Neuronal stem cell (in vitro differentiated cells): ENCODE measurements around the gene REPIN1.

ENCODE experiments used
- DNase-seq: peaks from one replicate; pipeline ENCODE4 v3.0.0-alpha.2; 2013; ENCODE audit warnings: low spot score
- H2AFZ ChIP-seq: one replicate; pipeline ENCODE4 v1.6.1; 2013; ENCODE audit warnings: mild to moderate bottlenecking, low read length, inconsistent platforms
- H2AK5ac ChIP-seq: 2 replicates; pipeline ENCODE4 v1.6.1; 2013; ENCODE audit warnings: low read depth, mild to moderate bottlenecking, inconsistent platforms, low read length, moderate library complexity, mixed read lengths
- H2BK120ac ChIP-seq: 2 replicates; pipeline ENCODE4 v1.6.1; 2013; ENCODE audit warnings: low read depth, mild to moderate bottlenecking, inconsistent platforms, low read length, moderate library complexity, mixed read lengths
- H2BK12ac ChIP-seq: one replicate; pipeline ENCODE4 v1.6.1; 2013; ENCODE audit warnings: low read length, inconsistent platforms
- H2BK15ac ChIP-seq: 2 replicates; pipeline ENCODE4 v1.6.1; 2013; ENCODE audit warnings: mild to moderate bottlenecking, low read length, inconsistent platforms, mixed read lengths
- H2BK5ac ChIP-seq: one replicate; pipeline ENCODE4 v1.6.1; 2013; ENCODE audit warnings: inconsistent platforms, mild to moderate bottlenecking, low read length, moderate library complexity
- H3K14ac ChIP-seq: one replicate; pipeline ENCODE4 v1.6.1; 2013; ENCODE audit warnings: low read length, inconsistent platforms
- H3K18ac ChIP-seq: 2 replicates; pipeline ENCODE4 v1.6.1; 2013; ENCODE audit warnings: low read length, inconsistent platforms
- H3K23ac ChIP-seq: 2 replicates; pipeline ENCODE4 v1.6.1; 2013; ENCODE audit warnings: low read depth, mild to moderate bottlenecking, mixed read lengths, low read length, inconsistent platforms; ENCODE audit not compliant: poor library complexity
- H3K27ac ChIP-seq: replicated peaks from 3 replicates; pipeline ENCODE4 v1.5.1; 2013; ENCODE audit warnings: low read length, inconsistent platforms
- H3K27me3 ChIP-seq, 3 experiments: 2 replicates each; pipeline ENCODE4 v1.6.1; 2013; ENCODE audit warnings: low read length in 3 of 3, mild to moderate bottlenecking in 2 of 3, inconsistent platforms in 1 of 3, low read depth in 1 of 3, mixed read lengths in 1 of 3, moderate library complexity in 1 of 3; ENCODE audit not compliant: control insufficient read depth in 3 of 3, insufficient read depth in 3 of 3
- H3K36me3 ChIP-seq, 2 donors: replicated peaks in 1 of 2; 2 replicates each; pipeline ENCODE4 v1.6.1; 2013; ENCODE audit warnings: low read length in 2 of 2; ENCODE audit not compliant: control insufficient read depth in 2 of 2, insufficient read depth in 2 of 2
- H3K4ac ChIP-seq: 2 replicates; pipeline ENCODE4 v1.6.1; 2013; ENCODE audit warnings: inconsistent platforms, mild to moderate bottlenecking, low read length, moderate library complexity
- H3K4me1 ChIP-seq, 2 donors: 1 replicate in 1 of 2; 2 replicates in 1 of 2; pipeline ENCODE4 v1.6.1; 2013; ENCODE audit warnings: low read length in 2 of 2, low read depth in 1 of 2; ENCODE audit not compliant: control insufficient read depth in 2 of 2, insufficient read depth in 1 of 2
- H3K4me2 ChIP-seq: one replicate; pipeline ENCODE4 v1.6.1; 2013; ENCODE audit warnings: mild to moderate bottlenecking, low read length, inconsistent platforms; ENCODE audit not compliant: insufficient read depth, poor library complexity, severe bottlenecking
- H3K4me3 ChIP-seq, 2 donors: 2 replicates each; pipeline ENCODE4 v1.5.1; 2013; ENCODE audit warnings: low read length in 2 of 2, mild to moderate bottlenecking in 2 of 2, inconsistent platforms in 1 of 2, moderate library complexity in 1 of 2
- H3K79me1 ChIP-seq: one replicate; pipeline ENCODE4 v1.6.1; 2013; ENCODE audit warnings: low read depth, mild to moderate bottlenecking, inconsistent platforms, low read length, moderate library complexity
- H3K9ac ChIP-seq: one replicate; pipeline ENCODE4 v1.6.1; 2013; ENCODE audit warnings: mild to moderate bottlenecking, low read depth, low read length, inconsistent platforms; ENCODE audit not compliant: poor library complexity
- H3K9me3 ChIP-seq, 2 donors: replicated peaks in 1 of 2; 2 replicates each; pipeline versions ENCODE3 to v1.6.1; 2013; ENCODE audit warnings: low read length in 2 of 2, mild to moderate bottlenecking in 2 of 2, inconsistent platforms in 1 of 2, low read depth in 1 of 2, mixed read lengths in 1 of 2, moderate library complexity in 1 of 2; ENCODE audit not compliant: control insufficient read depth in 2 of 2, insufficient read depth in 1 of 2
- H4K8ac ChIP-seq: one replicate; pipeline ENCODE4 v1.6.1; 2013; ENCODE audit warnings: low read depth, mild to moderate bottlenecking, inconsistent platforms, low read length, moderate library complexity
- H4K91ac ChIP-seq: one replicate; pipeline ENCODE4 v1.6.1; 2013; ENCODE audit warnings: low read length, low read depth, mild to moderate bottlenecking, inconsistent platforms; ENCODE audit not compliant: poor library complexity
- WGBS, 2 donors: extraction: QIAGEN DNeasy Blood & Tissue Kit; methylation state at CpG; one replicate each; pipeline ENCODE4 v1.1.7; 2013; ENCODE audit warnings: missing lambda C conversion rate in 2 of 2, mixed read lengths in 1 of 2; ENCODE audit not compliant: insufficient read length in 2 of 2, insufficient replicate concordance in 1 of 2; ENCODE audit errors: extremely low coverage in 2 of 2; 5-methylcytosine and 5-hydroxymethylcytosine counted together

REPIN1 gene

GRCh38 chr7:150380463-150380862, 11.8 kb downstream of the REPIN1 start:
- Histone ChIP-seq H3K14ac (no peak overlapping the region), H2BK12ac (no peak overlapping the region), H2BK120ac (no peak overlapping the region), H3K36me3 (peaks cover 0 to 6% of the 10 kb centered on the region in 2 donors), H3K27me3 (no peaks in the 10 kb centered on the region), H3K4me1 (peaks cover 57% of the 10 kb centered on the region in 2 donors), H3K9me3 (no peaks in the 10 kb centered on the region), H2BK15ac (peak overlapping the region; percentile 1), H3K18ac (no peak overlapping the region), H3K27ac (no peak overlapping the region), H2BK5ac (no peak overlapping the region), H4K91ac (no peak overlapping the region), H2AK5ac (no peak overlapping the region), H3K9ac (no peak overlapping the region), H3K4me3 (peak overlapping the region; percentile 55 to 76), H3K4me2 (peak overlapping the region; percentile 81), H2AFZ (no peak overlapping the region), H4K8ac (no peak overlapping the region), H3K4ac (no peak overlapping the region), H3K79me1 (peaks cover 2% of the 10 kb centered on the region), H3K23ac (no peak overlapping the region)
- WGBS, 2 donors, result no CpG with 5 or more reads among the region's 11 CpGs
- no peak for DNase-seq

GRCh38 chr7:150381096-150381495, 12.5 kb downstream of the REPIN1 start:
- Histone ChIP-seq H3K27me3 (no peaks in the 10 kb centered on the region), H4K8ac (no peak overlapping the region), H3K4me3 (peak overlapping the region in 1 of 2 donors; percentile 76), H3K27ac (no peak overlapping the region), H2BK120ac (no peak overlapping the region), H2BK12ac (no peak overlapping the region), H3K4ac (no peak overlapping the region), H3K4me2 (no peak overlapping the region), H3K36me3 (peaks cover 0 to 8% of the 10 kb centered on the region in 2 donors), H3K14ac (no peak overlapping the region), H2BK5ac (no peak overlapping the region), H3K18ac (no peak overlapping the region), H2BK15ac (peak overlapping the region; percentile 60), H3K4me1 (peaks cover 61 to 63% of the 10 kb centered on the region in 2 donors), H2AK5ac (peak overlapping the region; percentile 23), H3K79me1 (peaks cover 2% of the 10 kb centered on the region), H3K9me3 (no peaks in the 10 kb centered on the region), H3K9ac (no peak overlapping the region), H3K23ac (no peak overlapping the region), H4K91ac (no peak overlapping the region), H2AFZ (no peak overlapping the region)
- no CpG with 5 or more reads among the region's 9 CpGs for WGBS, 2 donors
- DNase-seq, result no peak

DNA sequence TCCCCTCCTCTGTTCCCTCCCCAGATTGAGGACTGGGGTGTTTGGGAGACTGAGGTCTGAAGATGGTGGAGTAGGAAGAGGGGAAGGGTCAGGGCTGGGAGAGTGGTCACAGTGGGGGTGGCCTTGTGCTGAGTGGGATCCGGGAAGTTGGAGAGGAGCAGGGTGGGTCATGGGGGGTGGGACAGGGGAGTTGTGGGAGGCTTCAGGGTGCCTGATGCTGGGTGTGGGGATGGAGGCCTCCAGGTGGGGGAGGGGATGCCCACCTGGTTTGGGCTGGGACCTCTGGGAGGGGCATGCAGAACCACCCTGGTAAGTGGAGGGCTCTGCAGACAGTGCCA, 13.1 kb downstream of the REPIN1 start:
- DNase-seq, result no peak
- Histone ChIP-seq H2BK15ac (peak overlapping the region; percentile 98), H2BK120ac (peak overlapping the region; percentile 2), H3K9ac (no peak overlapping the region), H3K27ac (peak overlapping the region; percentile 47), H2AFZ (no peak overlapping the region), H3K4ac (peak overlapping the region; percentile 57), H2BK12ac (peak overlapping the region; percentile 96), H4K91ac (peak overlapping the region; percentile 48), H3K36me3 (peaks cover 0 to 10% of the 10 kb centered on the region in 2 donors), H3K4me3 (no peak overlapping the region), H3K27me3 (no peaks in the 10 kb centered on the region), H3K4me2 (no peak overlapping the region), H2AK5ac (peak overlapping the region; percentile 100), H2BK5ac (peak overlapping the region; percentile 8), H4K8ac (peak overlapping the region; percentile 43), H3K18ac (peak overlapping the region; percentile 95), H3K14ac (peak overlapping the region; percentile 47), H3K9me3 (no peaks in the 10 kb centered on the region), H3K23ac (no peak overlapping the region), H3K4me1 (peaks cover 63 to 67% of the 10 kb centered on the region in 2 donors), H3K79me1 (peaks cover 6% of the 10 kb centered on the region)
- WGBS, 2 donors, result no CpG with 5 or more reads among the region's 1 CpG

- peaks cover 0 to 14% of the 10 kb centered on the region in 2 donors for H3K36me3 ChIP-seq
- H3K79me1 ChIP-seq, result peaks cover 6% of the 10 kb centered on the region
- no peak overlapping the region for H3K4me3 ChIP-seq
- H2BK12ac ChIP-seq, result peak overlapping the region; percentile 96
- peak overlapping the region; percentile 47 for H3K27ac ChIP-seq
- H2BK15ac ChIP-seq, result peak overlapping the region; percentile 98
- H3K23ac ChIP-seq, result peak overlapping the region; percentile 49
- peak overlapping the region; percentile 2 for H2BK120ac ChIP-seq
- no CpG with 5 or more reads among the region's 20 CpGs for WGBS, 2 donors
- peak overlapping the region; percentile 95 for H3K18ac ChIP-seq
- H3K27me3 ChIP-seq, result no peaks in the 10 kb centered on the region
- no peaks in the 10 kb centered on the region for H3K9me3 ChIP-seq
- H3K14ac ChIP-seq, result peak overlapping the region; percentile 78
- no peak for DNase-seq
- H3K4me1 ChIP-seq, result peaks cover 62 to 67% of the 10 kb centered on the region in 2 donors
- H3K4ac ChIP-seq, result peak overlapping the region; percentile 57
- H4K8ac ChIP-seq, result peak overlapping the region; percentile 43
- H4K91ac ChIP-seq, result no peak overlapping the region
- H3K9ac ChIP-seq, result peak overlapping the region; percentile 27
- peak overlapping the region; percentile 100 for H2AK5ac ChIP-seq
- H3K4me2 ChIP-seq, result peak overlapping the region; percentile 13
- H2AFZ ChIP-seq, result no peak overlapping the region
- peak overlapping the region; percentile 8 for H2BK5ac ChIP-seq
Measured at GRCh38 chr7:150382123-150382843, 13.7 kb downstream of the REPIN1 start.
